IMR-90 (cell line): ENCODE measurements around the gene RAB11B. TPM values are rescaled to one million over a fixed set of nuclear protein-coding genes. Genes with fewer than 3 reads are reported as not detected.

Experiments
- ATAC-seq: fragments of 200-7000 bp; cut with Tn5 transposase; 2 replicates; pipeline ENCODE4 v1.9.1; 2020; ENCODE audit warnings: low read depth, mild to moderate bottlenecking, moderate library complexity
- BruUV-seq: library from RNA; stranded (reverse); fragments of 400-500 nt; replicated peaks from 2 replicates; lab custom pipeline; 2021; lab: Mats Ljungman, UMichigan
- CTCF ChIA-PET: fragments of 300-600 bp; formaldehyde crosslinking; extraction: SDS; loops from one replicate; lab custom pipeline; 2021; ENCODE audit warnings: antibody characterized with exemption; lab: Yijun Ruan, JAX
- POLR2A ChIA-PET: fragments of 300-600 bp; sonication (Branson Sonifier 250); formaldehyde crosslinking; loops from one replicate; lab custom pipeline; 2022; ENCODE audit warnings: antibody characterized with exemption; ENCODE audit not compliant: unreplicated experiment; lab: Charles Lee
- DNase-seq: peaks from one replicate; pipeline ENCODE4 v3.0.0; 2013
- H2AFZ ChIP-seq: replicated peaks from 2 replicates; pipeline ENCODE3; 2013; ENCODE audit warnings: low read length, mild to moderate bottlenecking; ENCODE audit not compliant: poor library complexity
- H2AK5ac ChIP-seq: 2 replicates; pipeline ENCODE4 v1.6.1; 2013; ENCODE audit warnings: low read depth, low read length, inconsistent platforms
- H2AK9ac ChIP-seq: replicated peaks from 2 replicates; pipeline ENCODE3; 2013; ENCODE audit warnings: mild to moderate bottlenecking, low read depth, low read length, moderate library complexity; ENCODE audit not compliant: poor library complexity
- H2BK120ac ChIP-seq: 2 replicates; pipeline ENCODE4 v1.6.1; 2013; ENCODE audit warnings: low read depth, low read length, inconsistent platforms
- H2BK15ac ChIP-seq: 3 replicates; pipeline ENCODE4 v1.6.1; 2013; ENCODE audit warnings: low read depth, low read length, inconsistent platforms
- H2BK20ac ChIP-seq: 2 replicates; pipeline ENCODE4 v1.6.1; 2013; ENCODE audit warnings: low read depth, mild to moderate bottlenecking, inconsistent platforms, low read length, moderate library complexity
- H2BK5ac ChIP-seq: 2 replicates; pipeline ENCODE4 v1.6.1; 2013; ENCODE audit warnings: mild to moderate bottlenecking, low read depth, low read length, inconsistent platforms; ENCODE audit not compliant: poor library complexity, severe bottlenecking
- H3K14ac ChIP-seq: replicated peaks from 2 replicates; pipeline ENCODE4 v1.6.1; 2013; ENCODE audit warnings: low read depth, low read length, inconsistent platforms
- H3K18ac ChIP-seq: 2 replicates; pipeline ENCODE4 v1.6.1; 2013; ENCODE audit warnings: low read depth, low read length, control low read depth
- H3K23ac ChIP-seq: 2 replicates; pipeline ENCODE4 v1.6.1; 2013; ENCODE audit warnings: low read depth, low read length, inconsistent platforms
- H3K27ac ChIP-seq: 2 replicates; pipeline ENCODE4 v1.5.1; 2013; ENCODE audit warnings: mild to moderate bottlenecking, control low read depth, low read length; ENCODE audit not compliant: insufficient read depth
- H3K27me3 ChIP-seq: 2 replicates; pipeline ENCODE4 v1.6.1; 2013; ENCODE audit warnings: low read length; ENCODE audit not compliant: control insufficient read depth, insufficient read depth
- H3K36me3 ChIP-seq: 2 replicates; pipeline ENCODE4 v1.6.1; 2013; ENCODE audit warnings: low read length, mixed read lengths; ENCODE audit not compliant: control insufficient read depth, insufficient read depth
- H3K4ac ChIP-seq: 2 replicates; pipeline ENCODE4 v1.6.1; 2013; ENCODE audit warnings: low read depth, low read length, inconsistent platforms
- H3K4me1 ChIP-seq: 2 replicates; pipeline ENCODE4 v1.6.1; 2013; ENCODE audit warnings: low read length, mixed read lengths; ENCODE audit not compliant: control insufficient read depth, insufficient read depth
- H3K4me2 ChIP-seq: 2 replicates; pipeline ENCODE4 v1.6.1; 2013; ENCODE audit warnings: low read depth, mild to moderate bottlenecking, control low read depth, low read length, moderate library complexity
- H3K4me3 ChIP-seq: 2 replicates; pipeline ENCODE4 v1.5.1; 2013; ENCODE audit warnings: low read depth, mild to moderate bottlenecking, control low read depth, low read length, moderate library complexity; ENCODE audit not compliant: insufficient read depth
- H3K56ac ChIP-seq: 2 replicates; pipeline ENCODE4 v1.6.1; 2013; ENCODE audit warnings: low read length, inconsistent platforms; ENCODE audit not compliant: insufficient read depth; ENCODE audit errors: extremely low read depth
- H3K79me1 ChIP-seq, 2 experiments: 2 replicates each; pipeline ENCODE4 v1.6.1; 2013; ENCODE audit warnings: low read length in 2 of 2, inconsistent platforms in 1 of 2, low read depth in 1 of 2
- H3K9ac ChIP-seq: 2 replicates; pipeline ENCODE4 v1.6.1; 2013; ENCODE audit warnings: low read depth, low read length, control low read depth
- H3K9me1 ChIP-seq: 2 replicates; pipeline ENCODE4 v1.6.1; 2013; ENCODE audit warnings: low read length, inconsistent platforms; ENCODE audit not compliant: insufficient read depth
- H3K9me3 ChIP-seq: 2 replicates; pipeline ENCODE4 v1.6.1; 2013; ENCODE audit warnings: low read length; ENCODE audit not compliant: control insufficient read depth, insufficient read depth
- H4K20me1 ChIP-seq: 2 replicates; pipeline ENCODE4 v1.6.1; 2013; ENCODE audit warnings: low read length, inconsistent platforms; ENCODE audit not compliant: insufficient read depth
- H4K5ac ChIP-seq: 2 replicates; pipeline ENCODE4 v1.6.1; 2013; ENCODE audit warnings: mild to moderate bottlenecking, low read depth, low read length, control low read depth
- H4K8ac ChIP-seq, 2 experiments: 2 replicates each; pipeline ENCODE4 v1.6.1; 2013; ENCODE audit warnings: low read depth in 2 of 2, low read length in 2 of 2, control low read depth in 1 of 2, inconsistent platforms in 1 of 2
- H4K91ac ChIP-seq: 2 replicates; pipeline ENCODE4 v1.6.1; 2013; ENCODE audit warnings: low read depth, low read length, inconsistent platforms; ENCODE audit not compliant: insufficient read depth
- CEBPB ChIP-seq: IDR thresholded peaks from 2 replicates; pipeline ENCODE4 v1.6.1; 2012; ENCODE audit warnings: low read depth, low read length, improper control_type of control experiment
- CHD1 ChIP-seq: IDR thresholded peaks from 2 replicates; pipeline ENCODE4 v1.6.1; 2012; ENCODE audit warnings: low read depth, low read length, improper control_type of control experiment
- ELK1 ChIP-seq: fragments of 150-350 bp; IDR thresholded peaks from 2 replicates; pipeline ENCODE4 v1.6.1; 2016; ENCODE audit warnings: low read depth, mild to moderate bottlenecking, low read length, moderate library complexity, borderline replicate concordance
- MAFK ChIP-seq: IDR thresholded peaks from 2 replicates; pipeline ENCODE4 v1.6.1; 2012; ENCODE audit warnings: low read depth, low read length, improper control_type of control experiment
- MAZ ChIP-seq: IDR thresholded peaks from 2 replicates; pipeline ENCODE4 v1.6.1; 2012; ENCODE audit warnings: low read depth, mild to moderate bottlenecking, low read length, improper control_type of control experiment, moderate library complexity, borderline replicate concordance
- POLR2A ChIP-seq: IDR thresholded peaks from 2 replicates; pipeline ENCODE4 v1.6.1; 2012; ENCODE audit warnings: mild to moderate bottlenecking, low read depth, low read length
- RFX5 ChIP-seq: IDR thresholded peaks from 2 replicates; pipeline ENCODE4 v1.8.0; 2012; ENCODE audit warnings: low read depth, mild to moderate bottlenecking, low read length, moderate library complexity
- WGBS, 2 experiments: methylation state at CpG; one replicate each; pipeline versions ENCODE4 v1.1.5 to v1.1.7; 2013; ENCODE audit warnings: missing lambda C conversion rate in 2 of 2; ENCODE audit not compliant: insufficient read length in 1 of 2; ENCODE audit errors: extremely low coverage in 2 of 2; 5-methylcytosine and 5-hydroxymethylcytosine counted together
- dilution Hi-C: fragments of 300-500 bp; cut with HindIII; formaldehyde crosslinking; loops from one replicate; pipeline ENCODE4 v1.14.3; 2018; ENCODE audit warnings: low sequenced_read_pairs; ENCODE audit not compliant: unreplicated experiment
- in situ Hi-C: fragments of 300-500 bp; cut with MboI; formaldehyde crosslinking; loops from 3 replicates; pipeline ENCODE4 v1.14.3; 2019; ENCODE audit warnings: low sequenced_read_pairs, inconsistent platforms, mixed read lengths
- intact Hi-C: fragments of 100-400 bp; cut with micrococcal nuclease; formaldehyde crosslinking; loops from 2 replicates; pipeline ENCODE4 v1.10.0; 2022
- polyA plus RNA-seq, 3 experiments: library from polyadenylated mRNA; depleted of rRNA; stranded (reverse); fragments of >200 nt; gene quantifications; 2 replicates each; pipeline ENCODE4 v1.2.3, GENCODE V29; 2012; ENCODE audit warnings: low replicate concordance in 1 of 3
- total RNA-seq: library from RNA; depleted of rRNA; stranded (reverse); fragments of >200 nt; gene quantifications from 2 replicates; pipeline ENCODE4 v1.2.3, GENCODE V29; 2012

RAB11B gene
- total and polyA plus RNA-seq, 2 of the 4 experiments (the other 2 are of a cell fraction) = 8.2 to 117 TPM

DNA sequence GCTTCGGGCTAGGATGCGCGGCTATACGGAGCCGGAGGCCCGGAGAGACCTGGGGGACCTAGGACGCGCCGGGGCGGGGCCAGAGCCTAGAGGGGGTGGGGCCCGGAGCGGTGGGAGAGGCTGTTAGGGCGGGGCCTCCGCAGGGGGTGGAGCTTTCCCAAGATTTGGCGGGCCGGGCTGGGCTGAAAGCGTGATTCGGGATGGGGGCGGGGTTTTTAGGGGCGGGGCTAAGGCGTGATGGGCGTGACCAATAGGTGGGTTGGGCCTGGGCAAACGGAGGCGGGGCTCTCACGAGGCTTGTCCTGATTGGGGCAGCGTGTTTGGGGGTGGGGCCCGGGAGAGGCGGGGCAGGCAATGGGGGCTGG lies 439 bp downstream of the RAB11B start:
- Histone ChIP-seq H3K27me3 (no peaks in the 10 kb centered on the region), H3K56ac (no peak overlapping the region), H3K4me2 (peak overlapping the region; percentile 77), H2BK20ac (no peak overlapping the region), H2BK120ac (no peak overlapping the region), H3K27ac (peak overlapping the region; percentile 86), H3K79me1 (peaks cover 18 to 50% of the 10 kb centered on the region in 2 experiments), H2AK5ac (peak overlapping the region; percentile 96; the same call in 1 of the 2 replicates), H2AK9ac (peak overlapping the region; percentile 96), H3K18ac (no peak overlapping the region), H4K8ac (peak overlapping the region in 1 of 2 experiments; percentile 78; a peak in 2 of 4 replicates), H3K23ac (no peak overlapping the region), H3K14ac (peak overlapping the region; percentile 75), H3K4me3 (peak overlapping the region; percentile 72), H3K9me1 (peaks cover 17% of the 10 kb centered on the region), H3K9me3 (no peaks in the 10 kb centered on the region), H3K36me3 (no peaks in the 10 kb centered on the region), H3K4me1 (peaks cover 16% of the 10 kb centered on the region), H2BK5ac (peak overlapping the region; percentile 80), H3K9ac (peak overlapping the region; percentile 71), H2AFZ (peak overlapping the region; percentile 95), H4K91ac (peak overlapping the region; percentile 86; the same call in 1 of the 2 replicates), H4K5ac (peak overlapping the region; percentile 47; the same call in 1 of the 2 replicates), H4K20me1 (peaks cover 44% of the 10 kb centered on the region), H2BK15ac (no peak overlapping the region), H3K4ac (peak overlapping the region; percentile 91)
- dilution Hi-C loops = no loop called here
- POLR2A ChIA-PET = interaction anchor here (0.5 to 1.0 kb wide), 3 partner anchors 30 to 462 kb away, joined by 4 to 5 read pairs (median 4); no protein-coding TSS in a partner anchor
- no TSS peak for BruUV-seq
- CTCF ChIA-PET = interaction anchor here (1.0 kb wide), 1 partner anchor 115 kb away, joined by 3 read pairs; no protein-coding TSS in a partner anchor
- peak; percentile 86 for ATAC-seq
- in situ Hi-C loops = no loop called here
- intact Hi-C loops = loop anchor here (1.0 kb wide), 1 partner anchor 23 kb away; no protein-coding TSS in a partner anchor
- WGBS, 2 experiments = 0% methylated on average over 3 of the region's 28 CpGs; no CpG with 5 or more reads in 1 of the 2 experiments
- TF ChIP-seq RFX5 = no peak
- TF ChIP-seq MAFK = no peak
- 0 out of 2 replicates have a peak, but pooled peaks have one; percentile 59 for TF ChIP-seq CHD1
- no peak; the same call in 1 of the 2 replicates for TF ChIP-seq POLR2A
- TF ChIP-seq ELK1 = no peak
- no peak for TF ChIP-seq CEBPB
- TF ChIP-seq MAZ = no peak
- peak; percentile 89 for DNase-seq
